Thoracic aorta (tissue), 2 donors: ENCODE results near the gene ABCF1. TPM values are rescaled to one million over a fixed set of nuclear protein-coding genes. Genes with fewer than 3 reads are reported as not detected.
A peak's percentile ranks its signal among the peaks of the same experiment; 100 is the strongest.

ENCODE experiments used
- ATAC-seq: fragments of 150-250 bp; one replicate; pipeline ENCODE4 v1.8.0; 2017; ENCODE audit warnings: low read depth; ENCODE audit not compliant: insufficient number of reproducible peaks, low FRiP score
- DNase-seq: peaks from one replicate; pipeline ENCODE4 v3.0.0-alpha.2; 2020; ENCODE audit warnings: low spot score
- H3K27ac ChIP-seq, 2 donors: fragments of 200-600 bp; sonication (generic); 1 replicate in 1 of 2; 2 replicates in 1 of 2; pipeline ENCODE4 v1.5.1; 2016; ENCODE audit warnings: mild to moderate bottlenecking in 2 of 2, moderate library complexity in 2 of 2
- H3K27me3 ChIP-seq: fragments of 200-600 bp; sonication (generic); replicated peaks from 2 replicates; pipeline ENCODE4 v1.6.0; 2016; ENCODE audit warnings: mild to moderate bottlenecking; ENCODE audit not compliant: insufficient read depth
- H3K36me3 ChIP-seq: fragments of 200-600 bp; sonication (generic); one replicate; pipeline ENCODE4 v1.5.1; 2016
- H3K4me1 ChIP-seq, 2 donors: fragments of 200-600 bp; sonication (generic); 1 replicate in 1 of 2; 2 replicates in 1 of 2; pipeline versions ENCODE4 v1.5.1 to v1.6.0; 2016; ENCODE audit warnings: low read depth in 2 of 2, mild to moderate bottlenecking in 1 of 2; ENCODE audit not compliant: control insufficient read depth in 1 of 2
- H3K4me3 ChIP-seq: fragments of 200-600 bp; sonication (generic); 2 replicates; pipeline ENCODE4 v1.5.1; 2016; ENCODE audit warnings: mild to moderate bottlenecking
- H3K9me3 ChIP-seq: fragments of 200-600 bp; sonication (generic); 2 replicates; pipeline ENCODE4 v1.5.1; 2016
- total RNA-seq, 2 donors: library from RNA; depleted of rRNA; stranded (reverse); fragments of >200 nt; gene quantifications; one replicate each; pipeline versions ENCODE4 v1.1.0 to v1.2.3, GENCODE V29; 2016
- TF ChIP-seq, protein P1 (sequence below): fragments of 200-600 bp; sonication (generic); IDR thresholded peaks from one replicate; pipeline ENCODE4 v1.5.1; 2019; ENCODE audit warnings: antibody characterized with exemption

ABCF1 gene
- total RNA-seq, 2 donors from 2014 or later, result 24.2 to 52.1 TPM

- H3K4me3 ChIP-seq, result peak overlapping the region; percentile 79
- DNase-seq, result no peak
- H3K27ac ChIP-seq, result peak overlapping the region; percentile 93 to 94
- no peak for ATAC-seq
- no peaks in the 10 kb centered on the region for H3K9me3 ChIP-seq
- no peaks in the 10 kb centered on the region for H3K27me3 ChIP-seq
- peaks cover 21 to 25% of the 10 kb centered on the region in 2 donors for H3K4me1 ChIP-seq
- TF ChIP-seq, protein P1, sequence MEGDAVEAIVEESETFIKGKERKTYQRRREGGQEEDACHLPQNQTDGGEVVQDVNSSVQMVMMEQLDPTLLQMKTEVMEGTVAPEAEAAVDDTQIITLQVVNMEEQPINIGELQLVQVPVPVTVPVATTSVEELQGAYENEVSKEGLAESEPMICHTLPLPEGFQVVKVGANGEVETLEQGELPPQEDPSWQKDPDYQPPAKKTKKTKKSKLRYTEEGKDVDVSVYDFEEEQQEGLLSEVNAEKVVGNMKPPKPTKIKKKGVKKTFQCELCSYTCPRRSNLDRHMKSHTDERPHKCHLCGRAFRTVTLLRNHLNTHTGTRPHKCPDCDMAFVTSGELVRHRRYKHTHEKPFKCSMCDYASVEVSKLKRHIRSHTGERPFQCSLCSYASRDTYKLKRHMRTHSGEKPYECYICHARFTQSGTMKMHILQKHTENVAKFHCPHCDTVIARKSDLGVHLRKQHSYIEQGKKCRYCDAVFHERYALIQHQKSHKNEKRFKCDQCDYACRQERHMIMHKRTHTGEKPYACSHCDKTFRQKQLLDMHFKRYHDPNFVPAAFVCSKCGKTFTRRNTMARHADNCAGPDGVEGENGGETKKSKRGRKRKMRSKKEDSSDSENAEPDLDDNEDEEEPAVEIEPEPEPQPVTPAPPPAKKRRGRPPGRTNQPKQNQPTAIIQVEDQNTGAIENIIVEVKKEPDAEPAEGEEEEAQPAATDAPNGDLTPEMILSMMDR, result no peak
- H3K36me3 ChIP-seq, result peaks cover 16% of the 10 kb centered on the region
Measured at GRCh38 chr6:30618270-30618797, 47.1 kb downstream of the ABCF1 start.

- no peak for DNase-seq
- Histone ChIP-seq H3K4me1 (peaks cover 9 to 15% of the 10 kb centered on the region in 2 donors), H3K27me3 (no peaks in the 10 kb centered on the region), H3K27ac (no peak overlapping the region), H3K36me3 (peaks cover 19% of the 10 kb centered on the region), H3K4me3 (no peak overlapping the region), H3K9me3 (no peaks in the 10 kb centered on the region)
- TF ChIP-seq, protein P1, result no peak
- ATAC-seq, result no peak
Measured at GRCh38 chr6:30619561-30619960, 48.3 kb downstream of the ABCF1 start.

DNA sequence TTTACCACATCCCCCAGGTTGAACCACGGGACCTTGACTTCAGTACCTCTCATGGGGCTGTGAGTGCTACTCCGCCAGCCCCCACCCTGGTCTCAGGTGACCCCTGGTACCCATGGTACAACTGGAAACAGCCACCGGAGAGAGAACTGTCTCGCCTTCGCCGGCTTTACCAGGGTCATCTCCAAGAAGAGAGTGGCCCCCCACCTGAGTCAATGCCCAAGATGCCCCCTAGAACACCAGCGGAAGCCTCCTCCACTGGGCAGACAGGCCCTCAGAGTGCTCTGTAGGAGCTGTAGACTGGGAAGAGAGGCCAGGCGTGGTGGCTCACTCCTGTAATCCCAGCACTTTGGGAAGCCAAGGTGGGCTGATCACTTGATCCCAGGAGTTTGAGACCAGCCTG, 54.3 kb downstream of the ABCF1 start:
- Histone ChIP-seq H3K9me3 (no peaks in the 10 kb centered on the region), H3K27ac (peak overlapping the region in 1 of 2 donors; percentile 94), H3K36me3 (peaks cover 21% of the 10 kb centered on the region), H3K4me3 (no peak overlapping the region), H3K4me1 (peaks cover 3 to 16% of the 10 kb centered on the region in 2 donors), H3K27me3 (no peaks in the 10 kb centered on the region)
- DNase-seq (no peak), ATAC-seq (no peak)
- TF ChIP-seq, protein P1, result no peak

DNA sequence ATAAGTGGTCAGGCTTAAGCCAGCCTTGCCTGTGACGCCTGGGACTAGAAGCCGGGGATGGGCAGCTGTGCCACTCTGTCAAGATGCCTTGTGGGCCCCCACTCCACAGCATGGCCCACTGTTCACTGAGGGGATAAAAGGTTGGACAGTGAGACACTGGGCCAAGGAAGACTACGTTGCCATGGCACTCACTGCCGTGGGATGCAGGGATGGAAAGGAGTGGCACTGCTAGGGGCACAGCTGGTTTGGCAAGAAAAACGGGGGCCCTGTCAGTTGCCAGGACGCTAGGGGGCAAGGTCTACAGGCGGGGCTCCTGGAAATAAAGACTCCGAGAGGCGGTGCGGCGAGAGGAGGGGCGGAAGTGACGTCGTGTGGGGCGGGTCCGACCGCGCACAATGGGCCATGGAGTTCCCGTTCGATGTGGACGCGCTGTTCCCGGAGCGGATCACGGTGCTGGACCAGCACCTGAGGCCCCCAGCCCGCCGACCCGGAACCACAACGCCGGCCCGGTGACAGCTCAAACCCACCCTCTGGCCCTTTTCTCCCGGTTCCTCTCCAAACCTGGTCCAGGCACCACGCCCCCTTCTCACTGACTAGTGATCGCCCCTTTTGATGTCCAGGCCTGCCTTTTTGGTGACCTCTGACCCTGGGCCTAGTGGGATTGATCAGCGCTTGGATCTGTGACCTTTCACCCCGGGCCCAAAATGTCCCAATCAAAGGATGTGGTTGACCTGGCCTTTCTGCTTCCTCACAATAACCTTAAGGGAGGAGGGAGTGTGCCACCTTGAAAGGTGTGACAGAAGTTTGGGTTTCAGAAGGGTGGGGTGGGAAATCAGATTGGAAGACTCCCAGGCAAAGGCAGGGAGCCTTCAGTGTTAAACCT, 55.5 kb downstream of the ABCF1 start, which contains the start of gene ATAT1:
Gene ATAT1 (plus strand): TSS at position 391 of the 883 bp plus-strand sequence.
- Histone ChIP-seq H3K4me1 (peaks cover 3 to 16% of the 10 kb centered on the region in 2 donors), H3K27me3 (no peaks in the 10 kb centered on the region), H3K9me3 (no peaks in the 10 kb centered on the region), H3K4me3 (peak within 1 kb of the TSS; percentile 81), H3K27ac (peak within 1 kb of the TSS; percentile 84 to 94), H3K36me3 (peaks cover 19% of the 10 kb centered on the region)
- TF ChIP-seq, protein P1, result no peak
- ATAC-seq, result peak; percentile 80
- DNase-seq, result peak; percentile 65

GRCh38 chr6:30635834-30636233, 64.6 kb downstream of the ABCF1 start:
- Histone ChIP-seq H3K36me3 (peaks cover 11% of the 10 kb centered on the region), H3K27me3 (no peaks in the 10 kb centered on the region), H3K9me3 (no peaks in the 10 kb centered on the region), H3K27ac (no peak overlapping the region), H3K4me1 (no peaks in the 10 kb centered on the region), H3K4me3 (no peak overlapping the region)
- DNase-seq (no peak), ATAC-seq (no peak)
- TF ChIP-seq, protein P1, result no peak
